Measurements from ENCODE around the gene OTX2.
A peak's percentile ranks its signal among the peaks of the same experiment; 100 is the strongest.

DNA sequence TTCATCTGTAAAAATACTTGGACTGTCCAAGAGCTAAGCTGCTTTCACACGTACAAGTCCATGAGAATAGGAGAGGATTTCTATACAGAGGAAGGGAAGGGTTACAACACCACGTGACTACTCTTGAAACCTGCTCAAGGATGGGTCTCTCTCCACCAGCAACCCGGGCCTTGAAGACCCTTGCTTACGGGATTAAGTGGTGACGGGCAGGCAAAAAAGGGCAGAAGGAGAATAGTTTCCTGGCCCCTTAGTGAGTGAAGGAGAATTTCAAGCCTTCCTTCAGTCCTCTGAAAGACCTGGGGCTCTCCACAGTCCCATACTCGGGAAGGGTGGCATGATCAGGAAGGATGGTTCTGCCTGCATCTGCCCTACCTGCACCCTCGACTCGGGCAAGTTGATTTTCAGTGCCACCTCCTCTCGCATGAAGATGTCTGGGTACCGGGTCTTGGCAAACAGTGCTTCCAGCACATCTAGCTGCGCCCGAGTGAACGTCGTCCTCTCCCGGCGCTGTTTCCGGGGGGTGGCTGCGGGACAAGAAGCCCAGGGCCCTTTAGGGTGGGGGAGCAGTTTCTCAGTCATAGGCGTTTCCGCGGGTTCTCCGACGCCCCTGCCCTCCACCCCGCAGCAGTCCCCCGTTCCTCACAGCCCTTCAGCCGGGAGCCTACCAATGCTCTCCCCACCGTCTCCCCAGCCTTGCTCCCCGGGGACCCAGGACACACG is 6.3 kb downstream of the OTX2 start:
- TF ChIP-seq, protein P1, sequence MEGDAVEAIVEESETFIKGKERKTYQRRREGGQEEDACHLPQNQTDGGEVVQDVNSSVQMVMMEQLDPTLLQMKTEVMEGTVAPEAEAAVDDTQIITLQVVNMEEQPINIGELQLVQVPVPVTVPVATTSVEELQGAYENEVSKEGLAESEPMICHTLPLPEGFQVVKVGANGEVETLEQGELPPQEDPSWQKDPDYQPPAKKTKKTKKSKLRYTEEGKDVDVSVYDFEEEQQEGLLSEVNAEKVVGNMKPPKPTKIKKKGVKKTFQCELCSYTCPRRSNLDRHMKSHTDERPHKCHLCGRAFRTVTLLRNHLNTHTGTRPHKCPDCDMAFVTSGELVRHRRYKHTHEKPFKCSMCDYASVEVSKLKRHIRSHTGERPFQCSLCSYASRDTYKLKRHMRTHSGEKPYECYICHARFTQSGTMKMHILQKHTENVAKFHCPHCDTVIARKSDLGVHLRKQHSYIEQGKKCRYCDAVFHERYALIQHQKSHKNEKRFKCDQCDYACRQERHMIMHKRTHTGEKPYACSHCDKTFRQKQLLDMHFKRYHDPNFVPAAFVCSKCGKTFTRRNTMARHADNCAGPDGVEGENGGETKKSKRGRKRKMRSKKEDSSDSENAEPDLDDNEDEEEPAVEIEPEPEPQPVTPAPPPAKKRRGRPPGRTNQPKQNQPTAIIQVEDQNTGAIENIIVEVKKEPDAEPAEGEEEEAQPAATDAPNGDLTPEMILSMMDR (conservative IDR thresholded peaks at IDR 0.05 in 1 of 2, IDR thresholded peaks at IDR 0.05 in 1 of 2; ENCODE audit: low read depth in 1 of 2, low read length in 2 of 2), result no peak
- peak; percentile 28 for TF ChIP-seq EZH2 (IDR thresholded peaks at IDR 0.05; ENCODE audit: low read length, missing control alignments)
